Measurements from ENCODE around the gene CHMP4B. TPM values are rescaled to one million over a fixed set of nuclear protein-coding genes. Genes with fewer than 3 reads are reported as not detected.
A peak's percentile ranks its signal among the peaks of the same experiment; 100 is the strongest.

CHMP4B gene
- total RNA-seq, 1 donor from 2014 or later, result 104 TPM

- Histone ChIP-seq H3K27me3 (ENCODE audit: low read depth) (peaks cover 28% of the 10 kb centered on the region), H3K9me3 (replicated peaks) (no peaks in the 10 kb centered on the region), H3K4me1 (peaks cover 7% of the 10 kb centered on the region), H3K4me3 (no peak overlapping the region), H3K36me3 (no peaks in the 10 kb centered on the region), H3K27ac (replicated peaks) (no peak overlapping the region)
- intact Hi-C loops (cut with micrococcal nuclease), result no loop called here
- no peak for TF ChIP-seq CTCF (IDR thresholded peaks at IDR 0.05; ENCODE audit: borderline replicate concordance)
- DNase-seq, result no peak
Observed at GRCh38 chr20:33896509-33896908, 85.4 kb downstream of the CHMP4B start.

GRCh38 chr20:33897313-33897912 is 86.3 kb downstream of the CHMP4B start:
- Histone ChIP-seq H3K27me3 (ENCODE audit: low read depth) (peaks cover 37% of the 10 kb centered on the region), H3K27ac (replicated peaks) (no peak overlapping the region), H3K4me1 (peaks cover 7% of the 10 kb centered on the region), H3K9me3 (replicated peaks) (no peaks in the 10 kb centered on the region), H3K4me3 (no peak overlapping the region), H3K36me3 (no peaks in the 10 kb centered on the region)
- DNase-seq, result no peak
- intact Hi-C loops (cut with micrococcal nuclease), result no loop called here
- peak; percentile 14 for TF ChIP-seq CTCF (IDR thresholded peaks at IDR 0.05; ENCODE audit: borderline replicate concordance)

- no peak for DNase-seq
- H3K36me3 ChIP-seq, result no peaks in the 10 kb centered on the region
Observed at GRCh38 chr20:33899106-33899505, 88.0 kb downstream of the CHMP4B start.

GRCh38 chr20:33900521-33901131 is 89.5 kb downstream of the CHMP4B start:
- H3K27ac ChIP-seq (replicated peaks), result no peak overlapping the region
- DNase-seq, result no peak
- no peaks in the 10 kb centered on the region for H3K4me1 ChIP-seq
- TF ChIP-seq CTCF (IDR thresholded peaks at IDR 0.05; ENCODE audit: borderline replicate concordance), result no peak
- no peaks in the 10 kb centered on the region for H3K36me3 ChIP-seq
- H3K9me3 ChIP-seq (replicated peaks), result no peaks in the 10 kb centered on the region
- intact Hi-C loops (cut with micrococcal nuclease), result no loop called here
- no peak overlapping the region for H3K4me3 ChIP-seq
- peaks cover 38% of the 10 kb centered on the region for H3K27me3 ChIP-seq (ENCODE audit: low read depth)

More at GRCh38 chr20:33899106-33899505, 88.0 kb downstream of the CHMP4B start:
- H3K9me3 ChIP-seq (replicated peaks), result no peaks in the 10 kb centered on the region
- H3K27me3 ChIP-seq (ENCODE audit: low read depth), result peaks cover 38% of the 10 kb centered on the region
- no peak overlapping the region for H3K4me3 ChIP-seq
- intact Hi-C loops (cut with micrococcal nuclease), result no loop called here
- H3K27ac ChIP-seq (replicated peaks), result no peak overlapping the region
- peaks cover 7% of the 10 kb centered on the region for H3K4me1 ChIP-seq
- no peak for TF ChIP-seq CTCF (IDR thresholded peaks at IDR 0.05; ENCODE audit: borderline replicate concordance)

GRCh38 chr20:33901132-33901523 is 90.0 kb downstream of the CHMP4B start:
- intact Hi-C loops (cut with micrococcal nuclease), result no loop called here
- DNase-seq, result no peak

More at GRCh38 chr20:33901132-33901523, 90.0 kb downstream of the CHMP4B start:
- H3K9me3 ChIP-seq (replicated peaks), result no peaks in the 10 kb centered on the region
- H3K4me1 ChIP-seq, result no peaks in the 10 kb centered on the region
- no peak for TF ChIP-seq CTCF (IDR thresholded peaks at IDR 0.05; ENCODE audit: borderline replicate concordance)
- H3K4me3 ChIP-seq, result no peak overlapping the region
- no peak overlapping the region for H3K27ac ChIP-seq (replicated peaks)
- H3K36me3 ChIP-seq, result no peaks in the 10 kb centered on the region
- peaks cover 38% of the 10 kb centered on the region for H3K27me3 ChIP-seq (ENCODE audit: low read depth)
